Measurements from ENCODE around the gene LILRA6. TPM values are rescaled to one million over a fixed set of nuclear protein-coding genes. Genes with fewer than 3 reads are reported as not detected.

Gene LILRA6
- total and polyA plus RNA-seq, 2 of the 13 experiments (the other 11 are each of a cell fraction or from before 2014, with no cell fraction given) = not detected

- Histone ChIP-seq H3K27ac (ENCODE audit: extremely low read length, insufficient read depth, low read length) (peak overlapping the region; percentile 91), H4K20me1 (ENCODE audit: insufficient read depth, low read length) (peaks cover 55% of the 10 kb centered on the region), H3K79me2 (ENCODE audit: insufficient read depth, low read length) (peaks cover 54% of the 10 kb centered on the region), H3K4me2 (ENCODE audit: low read depth, low read length) (peak overlapping the region; percentile 87), H3K36me3 (replicated peaks in 1 of 2; ENCODE audit: control insufficient read depth in 1 of 2, insufficient read depth in 2 of 2, low read length in 2 of 2) (peaks cover 11 to 53% of the 10 kb centered on the region in 2 experiments), H2AFZ (ENCODE audit: low read length) (no peak overlapping the region), H3K9ac (ENCODE audit: insufficient read depth, low read depth, low read length) (peak overlapping the region; percentile 96), H3K4me3 (replicated peaks in 1 of 3; ENCODE audit: insufficient read depth in 1 of 3, low read depth in 2 of 3, low read length in 3 of 3) (peak overlapping the region; percentile 61 to 83 (median 72)), H3K9me3 (ENCODE audit: low read length) (no peaks in the 10 kb centered on the region), H3K27me3 (ENCODE audit: control insufficient read depth in 1 of 2, insufficient read depth in 2 of 2, low read length in 2 of 2) (no peaks in the 10 kb centered on the region; a peak in 1 of 5 replicates), H3K4me1 (ENCODE audit: insufficient read depth, low read length) (peaks cover 55% of the 10 kb centered on the region)
- ATAC-seq = no peak
- no peak for FAIRE-seq
- intact Hi-C loops (cut with micrococcal nuclease; ENCODE audit: unreplicated experiment) (loop anchor here (5.0 kb wide), 1 partner anchor 64 kb away; the partner anchor contains the start of gene CNOT3), in situ Hi-C loops (cut with HindIII; ENCODE audit: extremely low pct_ligation_motif_present, low pct_unique_long_range_greater_than_20kb) (no loop called here)
- DNase-seq (ENCODE audit: low spot score) = no peak
- ChIA-PET CTCF (ENCODE audit: low intra/inter-chr PET ratio, low total read pairs) (no interaction called here), POLR2A (interaction anchor here (0.6 to 8.7 kb wide), 13 partner anchors 8 to 337 kb away, joined by 3 to 306 read pairs (median 5); partner anchors contain the start of genes CNOT3, LENG1, LILRB5 and MBOAT7)
- TSS peak; percentile 74 for BruUV-seq (replicated peaks)
- under 1% methylated on average over 16 of the region's 28 CpGs for WGBS (ENCODE audit: low lambda C conversion rate)
- TF ChIP-seq, protein P1, sequence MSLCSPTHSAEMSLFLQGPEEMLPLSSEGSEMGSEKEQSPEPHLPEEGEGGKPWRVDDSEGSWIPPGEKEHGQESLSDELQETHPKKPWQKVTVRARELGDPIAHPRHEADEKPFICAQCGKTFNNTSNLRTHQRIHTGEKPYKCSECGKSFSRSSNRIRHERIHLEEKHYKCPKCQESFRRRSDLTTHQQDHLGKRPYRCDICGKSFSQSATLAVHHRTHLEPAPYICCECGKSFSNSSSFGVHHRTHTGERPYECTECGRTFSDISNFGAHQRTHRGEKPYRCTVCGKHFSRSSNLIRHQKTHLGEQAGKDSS (CRISPR knock-in tag; IDR thresholded peaks at IDR 0.05; ENCODE audit: borderline replicate concordance, low read depth) = 0 out of 2 replicates have a peak, but pooled peaks have one; percentile 11
- TF ChIP-seq REL (CRISPR knock-in tag; conservative IDR thresholded peaks at IDR 0.05) (peak; percentile 66; the same call in 1 of the 2 replicates), ZNF724P (CRISPR knock-in tag; IDR thresholded peaks at IDR 0.05; ENCODE audit: borderline replicate concordance) (0 out of 2 replicates have a peak, but pooled peaks have one; percentile 10), ZNF280D (CRISPR knock-in tag; IDR thresholded peaks at IDR 0.05) (0 out of 2 replicates have a peak, but pooled peaks have one; percentile 62), BRD4 (CRISPR knock-in tag; IDR thresholded peaks at IDR 0.05) (0 out of 2 replicates have a peak, but pooled peaks have one; percentile 14), ZNF30 (CRISPR knock-in tag; IDR thresholded peaks at IDR 0.05) (peak; percentile 72; the same call in 1 of the 2 replicates), ZGPAT (CRISPR knock-in tag; IDR thresholded peaks at IDR 0.05) (no peak), NRL (CRISPR knock-in tag; IDR thresholded peaks at IDR 0.05; ENCODE audit: borderline replicate concordance) (peak; percentile 5; the same call in 1 of the 2 replicates), KDM6A (CRISPR knock-in tag; IDR thresholded peaks at IDR 0.05; ENCODE audit: low read depth) (no peak), ZNF329 (CRISPR knock-in tag; IDR thresholded peaks at IDR 0.05; ENCODE audit: low read depth) (0 out of 2 replicates have a peak, but pooled peaks have one; percentile 14), ZSCAN29 (CRISPR knock-in tag; conservative IDR thresholded peaks at IDR 0.05) (0 out of 2 replicates have a peak, but pooled peaks have one; percentile 14), RFX5 (IDR thresholded peaks at IDR 0.05; ENCODE audit: low read depth, low read length) (peak; percentile 49), ZC3H13 (CRISPR knock-in tag; IDR thresholded peaks at IDR 0.05) (peak; percentile 39; the same call in 1 of the 2 replicates), ISL2 (CRISPR knock-in tag; IDR thresholded peaks at IDR 0.05) (0 out of 2 replicates have a peak, but pooled peaks have one; percentile 6), ASH2L (IDR thresholded peaks at IDR 0.05; ENCODE audit: insufficient read length, low read depth, low read length) (peak; percentile 6), ZNF740 (CRISPR knock-in tag; IDR thresholded peaks at IDR 0.05) (0 out of 2 replicates have a peak, but pooled peaks have one; percentile 9), AGO2 (optimal IDR thresholded peaks at IDR 0.05; ENCODE audit: low read depth, low read length) (peak; percentile 69), RBFOX2 (IDR thresholded peaks at IDR 0.05; ENCODE audit: low read depth, low read length) (peak; percentile 57; the same call in 1 of the 2 replicates)
These were observed 41.4 kb downstream of the LILRA6 start for GRCh38 chr19:54201172-54201701.

Data from HepG2 (cell line).